ENCODE data around the gene TMEM272.

Gene TMEM272

DNA sequence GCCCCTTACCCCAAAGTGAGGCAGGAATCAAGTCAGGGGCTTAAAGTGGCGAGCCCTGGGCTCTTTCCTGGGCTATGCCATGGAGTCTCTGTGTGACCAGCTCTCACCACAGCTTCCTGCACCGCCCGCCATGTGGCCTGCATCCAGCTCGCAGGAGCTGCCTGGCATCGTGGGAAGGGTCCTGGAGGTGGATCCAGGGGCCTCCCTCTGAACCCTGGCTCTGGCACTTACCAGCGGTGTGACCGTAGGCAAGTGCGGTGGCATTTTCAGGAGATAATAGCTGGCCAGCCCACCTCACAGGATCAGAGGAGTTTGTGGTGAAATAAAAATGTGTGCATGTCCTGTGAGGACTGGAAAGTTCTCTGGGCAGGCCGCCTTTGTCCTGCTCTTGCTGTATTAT, 67.1 kb downstream of the TMEM272 start:
- no peak for DNase-seq

DNA sequence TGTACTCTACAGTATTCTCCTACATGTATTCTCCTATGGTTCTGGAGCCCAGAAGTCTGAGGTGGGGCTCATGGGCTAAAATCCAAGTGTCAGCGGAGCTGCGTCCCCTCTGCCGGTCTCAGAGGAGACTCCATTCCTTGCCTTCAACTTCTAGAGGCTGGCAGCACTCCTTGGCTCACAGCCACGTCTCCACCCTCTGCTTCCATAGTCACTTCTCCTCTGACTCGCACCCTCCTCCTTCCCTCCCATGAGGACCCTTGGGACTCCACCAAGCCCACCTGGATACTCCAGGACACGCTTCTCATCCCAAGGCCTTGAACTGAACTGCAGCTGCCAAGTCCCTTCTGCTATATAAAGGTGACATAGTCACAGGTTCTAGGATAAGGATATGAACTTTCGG, 68.8 kb downstream of the TMEM272 start:
- DNase-seq: no peak

DNA sequence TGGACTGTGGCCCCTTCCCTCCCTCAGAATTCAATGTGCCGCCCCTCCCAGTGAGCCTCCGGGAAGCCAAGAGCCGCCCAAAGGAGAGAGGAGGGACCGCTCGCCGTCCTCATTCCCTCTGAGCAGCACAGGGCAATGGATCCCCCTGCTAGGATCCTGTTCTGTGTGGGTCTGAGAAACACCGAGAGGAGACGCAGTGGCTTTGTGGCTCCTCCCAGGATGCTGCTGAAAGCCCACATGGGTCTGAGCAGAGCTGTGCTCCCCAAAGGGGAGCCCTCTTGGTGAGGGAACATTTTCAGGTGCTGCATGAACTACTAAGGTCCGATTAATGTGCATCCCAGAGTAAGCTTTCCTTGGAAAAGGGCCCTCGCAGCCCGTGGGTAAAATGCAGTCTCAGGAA, 71.5 kb downstream of the TMEM272 start:
- DNase-seq: no peak

DNA sequence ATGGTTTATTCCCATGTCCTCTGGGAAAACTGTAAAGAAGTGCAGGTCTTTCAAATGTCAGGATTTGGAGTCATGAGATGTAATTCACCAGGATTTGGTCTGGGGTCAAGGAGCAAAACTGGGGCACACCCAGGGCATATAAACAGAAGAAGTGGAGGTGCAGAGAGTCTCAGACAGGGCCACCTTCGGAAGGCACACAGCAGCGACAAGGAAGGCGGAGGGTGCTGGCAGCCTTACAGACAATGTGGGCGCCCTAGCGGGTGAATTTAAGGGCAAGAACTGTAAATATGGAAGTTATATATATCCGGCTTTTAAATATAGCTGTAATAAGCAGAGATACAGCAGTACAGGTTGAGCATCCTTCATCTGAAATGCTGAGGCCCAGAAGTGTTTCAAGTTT, 72.2 kb downstream of the TMEM272 start:
- no peak for DNase-seq

DNA sequence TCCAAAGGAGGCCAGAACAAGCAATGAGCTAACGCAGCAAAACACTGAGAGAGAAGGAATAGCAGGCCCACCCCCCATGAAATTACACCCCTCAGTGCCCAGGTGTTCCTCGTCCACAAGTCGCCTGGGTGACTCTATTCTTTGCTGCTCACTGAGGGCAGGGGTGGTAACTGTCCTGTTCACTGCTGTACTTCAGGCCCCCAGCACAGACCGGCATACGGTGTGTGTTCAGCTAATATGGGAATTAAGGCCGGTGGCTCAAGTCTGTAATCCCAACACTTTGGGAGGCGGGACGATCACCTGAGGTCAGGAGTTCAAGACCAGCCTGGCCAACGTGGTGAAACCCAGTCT, 72.9 kb downstream of the TMEM272 start:
- DNase-seq: no peak

DNA sequence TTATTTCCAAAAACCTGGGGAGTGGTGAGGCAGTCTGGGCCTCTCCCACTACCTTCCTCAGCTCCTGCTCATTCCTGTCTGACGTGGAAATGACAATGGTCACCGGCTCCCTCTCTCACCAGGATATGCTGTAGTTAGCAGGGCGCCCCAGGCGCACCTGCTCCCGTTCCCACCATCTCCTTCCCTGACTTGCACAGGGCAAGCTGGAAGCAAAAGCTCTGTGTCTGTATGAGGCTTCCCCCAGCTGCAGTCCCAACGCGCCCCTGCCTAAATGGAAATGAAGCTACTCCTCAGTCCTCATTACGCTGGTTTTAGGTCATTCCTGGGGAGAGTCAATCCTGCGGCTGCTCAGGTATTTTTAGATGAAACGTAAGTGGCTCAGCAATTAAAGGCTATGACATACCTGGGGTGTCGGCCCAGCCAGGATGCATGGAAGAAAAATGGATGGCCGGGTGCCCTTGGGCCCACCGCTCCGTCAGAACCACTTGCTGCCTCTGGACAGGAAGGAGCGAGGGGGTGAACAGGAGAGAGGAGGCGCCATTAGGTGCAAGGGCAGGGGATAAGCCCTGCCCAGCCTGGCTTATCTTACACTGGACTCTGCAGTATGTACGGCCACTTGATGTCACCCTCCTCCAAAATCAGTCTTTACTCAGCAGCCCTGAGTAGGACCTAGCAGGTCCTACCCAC, 73.4 kb downstream of the TMEM272 start:
- peak; percentile 17 to 34 for DNase-seq

DNA sequence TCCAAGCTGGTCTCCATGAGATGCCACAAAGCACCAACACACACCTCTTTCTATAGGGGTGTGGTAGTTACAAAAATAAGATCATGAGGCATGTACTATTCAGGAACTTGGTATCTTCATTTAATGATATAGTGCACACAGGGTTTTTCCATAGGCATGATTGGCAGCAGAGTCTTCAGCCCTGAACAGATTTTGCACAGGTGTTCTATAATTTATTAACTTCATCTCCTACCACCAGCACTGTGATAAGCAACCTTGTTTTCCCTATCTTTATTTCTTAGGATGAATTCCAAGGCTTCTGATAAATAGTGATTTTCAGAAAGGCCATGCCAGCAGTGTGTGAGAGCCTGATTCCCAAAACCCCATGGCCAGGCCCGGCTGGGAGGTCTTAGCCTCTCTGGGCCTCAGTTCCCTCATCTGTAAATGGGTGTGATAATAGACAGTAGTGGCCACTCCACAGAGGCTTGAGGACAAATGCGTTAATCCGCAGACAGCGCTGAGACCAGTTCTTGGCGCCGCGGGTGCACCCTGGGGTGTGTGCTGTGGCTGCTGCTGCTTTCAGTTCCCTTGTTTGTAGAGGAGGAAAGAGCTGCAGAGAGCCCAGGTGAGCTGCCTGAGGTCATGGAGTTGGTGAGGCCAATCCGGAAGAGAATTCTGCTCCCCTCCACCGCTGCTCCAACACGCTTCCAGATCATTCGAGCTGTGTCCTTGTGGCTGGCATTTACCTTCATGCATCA, 74.1 kb downstream of the TMEM272 start:
- no peak for DNase-seq

DNA sequence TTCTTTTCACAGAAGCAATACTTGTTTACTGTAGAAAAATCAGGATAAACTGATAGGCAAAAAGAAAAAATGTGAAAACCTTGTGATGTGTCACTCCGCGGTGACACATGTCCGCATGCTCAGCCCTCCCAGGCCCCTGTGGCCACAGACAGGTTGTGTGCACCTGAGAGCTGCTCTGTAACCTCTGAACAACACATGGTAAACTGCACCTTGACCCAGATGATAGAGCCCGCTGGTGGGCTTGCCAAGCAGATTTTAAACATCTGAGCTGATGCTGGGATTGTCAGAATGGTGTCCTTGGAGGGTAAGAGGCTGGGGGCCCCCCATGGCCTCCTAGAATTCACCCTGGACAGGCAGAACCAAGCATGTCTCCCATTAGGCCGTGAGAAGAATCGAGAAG, 74.8 kb downstream of the TMEM272 start:
- no peak for DNase-seq

DNA sequence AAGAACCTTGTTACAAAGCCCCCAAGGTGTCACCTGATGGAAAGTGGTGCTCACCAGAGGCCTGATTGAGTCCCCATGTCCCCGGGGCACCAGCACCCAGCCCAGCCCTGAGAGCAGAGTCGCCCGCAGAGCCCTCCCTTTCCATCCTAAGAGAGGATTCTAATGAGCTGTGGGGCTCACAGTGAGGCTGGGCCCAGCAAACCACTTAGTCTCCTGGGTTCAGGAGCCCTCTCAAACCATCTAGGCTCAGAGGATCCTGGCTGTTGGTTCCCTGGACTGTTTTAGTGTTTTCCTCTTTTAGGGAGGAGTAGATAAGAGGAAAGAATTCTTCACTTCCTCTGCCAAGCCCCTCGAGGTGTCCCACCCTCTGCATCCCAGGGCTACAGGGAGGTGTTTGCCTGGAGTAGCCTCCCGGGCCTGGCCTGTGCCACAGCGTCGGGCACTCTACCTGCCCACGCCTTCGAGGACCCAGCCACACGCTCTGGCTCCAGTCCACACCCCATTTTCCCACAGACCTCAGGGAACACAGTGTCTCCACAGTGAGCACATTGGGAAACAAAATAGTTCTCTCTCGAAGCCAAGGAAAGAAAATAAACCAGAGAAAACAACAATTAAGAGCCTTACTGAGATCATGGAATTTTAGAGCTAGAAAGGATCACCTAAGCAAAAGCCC, 75.4 kb downstream of the TMEM272 start:
- DNase-seq: no peak

DNA sequence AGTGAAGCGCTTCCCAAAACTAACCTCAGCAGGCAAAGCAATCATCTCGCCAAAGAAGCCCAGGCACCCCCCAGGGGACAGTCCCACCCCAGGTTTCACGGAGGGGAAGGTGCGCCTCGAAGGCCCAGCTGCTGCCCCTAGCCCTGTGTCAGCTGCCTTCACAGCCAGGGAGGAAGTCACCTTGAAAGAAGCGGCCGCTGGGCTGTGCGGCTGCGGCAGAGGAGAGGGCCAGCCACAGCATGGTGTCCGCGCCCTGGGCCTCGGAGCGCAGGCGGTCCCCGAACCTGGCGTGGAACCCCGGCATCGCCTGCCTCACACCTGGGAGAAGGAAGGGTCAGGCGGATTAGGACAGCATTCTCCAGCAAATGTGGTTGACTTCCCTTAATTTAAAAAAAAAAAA, 76.0 kb downstream of the TMEM272 start:
- no peak for DNase-seq

DNA sequence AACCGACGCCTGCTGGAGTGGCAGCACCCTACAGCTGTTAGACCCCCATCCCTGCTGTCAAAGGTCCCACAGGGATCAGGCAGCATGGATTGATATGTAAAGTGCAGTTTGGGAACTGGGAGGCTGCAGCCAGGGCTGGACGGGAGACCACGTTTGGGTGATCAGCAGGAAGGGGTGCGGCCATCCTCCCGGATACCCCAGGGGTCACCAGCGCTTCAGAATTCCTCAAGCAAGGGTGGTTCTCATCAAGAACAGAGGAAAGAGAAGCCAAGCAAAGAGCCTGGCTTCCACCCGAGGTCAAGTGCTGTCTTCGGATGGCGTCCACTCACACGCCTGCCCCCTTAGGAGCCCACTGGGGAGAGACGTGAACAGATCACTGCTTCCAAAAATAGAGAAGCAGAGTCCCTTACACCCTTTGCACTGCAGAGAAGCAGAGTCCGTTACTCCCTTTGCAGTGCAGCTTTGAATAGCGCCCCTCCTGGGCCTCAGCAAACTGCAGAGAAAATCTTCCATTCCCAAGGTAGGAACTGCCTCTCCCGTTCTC, 76.5 kb downstream of the TMEM272 start:
- no peak for DNase-seq

DNA sequence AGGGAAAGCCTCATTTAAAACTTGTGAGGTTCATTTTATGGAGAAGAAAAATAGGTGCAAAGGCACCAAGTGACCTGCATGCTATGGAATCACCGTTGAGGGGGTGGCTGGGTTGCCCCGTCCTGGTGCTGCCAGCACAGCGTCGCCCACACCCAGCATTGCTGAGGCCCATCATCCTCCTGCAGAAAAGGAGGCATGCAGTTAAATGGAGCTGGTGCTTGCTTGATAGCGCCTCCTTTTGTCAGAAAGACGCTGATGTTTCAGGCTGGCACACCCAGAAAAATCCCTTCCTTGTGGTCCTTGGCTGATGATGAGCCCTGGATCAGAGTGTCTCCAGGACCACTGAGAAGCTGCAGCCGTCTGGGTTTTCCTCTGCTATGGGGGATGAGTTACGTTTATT, 77.9 kb downstream of the TMEM272 start:
- no peak for DNase-seq

DNA sequence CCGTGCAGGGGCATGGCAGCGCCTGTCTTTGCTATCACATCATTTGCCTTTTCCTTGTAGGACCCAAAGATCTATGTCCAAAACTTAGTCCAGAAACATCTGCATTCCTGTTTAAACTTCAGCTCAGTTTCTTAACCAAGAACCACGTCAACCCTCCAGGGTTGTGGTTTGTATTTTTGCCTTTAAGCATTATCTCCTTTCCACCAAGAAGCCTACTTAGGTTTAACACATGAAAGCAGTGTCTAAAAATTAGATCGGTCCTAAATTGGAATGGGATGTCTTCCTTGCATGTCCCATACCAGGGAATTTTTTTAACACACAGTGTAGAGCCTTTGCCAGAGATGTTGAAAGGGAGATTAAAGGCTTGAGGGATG, 79.8 kb downstream of the TMEM272 start:
- no peak for DNase-seq

DNA sequence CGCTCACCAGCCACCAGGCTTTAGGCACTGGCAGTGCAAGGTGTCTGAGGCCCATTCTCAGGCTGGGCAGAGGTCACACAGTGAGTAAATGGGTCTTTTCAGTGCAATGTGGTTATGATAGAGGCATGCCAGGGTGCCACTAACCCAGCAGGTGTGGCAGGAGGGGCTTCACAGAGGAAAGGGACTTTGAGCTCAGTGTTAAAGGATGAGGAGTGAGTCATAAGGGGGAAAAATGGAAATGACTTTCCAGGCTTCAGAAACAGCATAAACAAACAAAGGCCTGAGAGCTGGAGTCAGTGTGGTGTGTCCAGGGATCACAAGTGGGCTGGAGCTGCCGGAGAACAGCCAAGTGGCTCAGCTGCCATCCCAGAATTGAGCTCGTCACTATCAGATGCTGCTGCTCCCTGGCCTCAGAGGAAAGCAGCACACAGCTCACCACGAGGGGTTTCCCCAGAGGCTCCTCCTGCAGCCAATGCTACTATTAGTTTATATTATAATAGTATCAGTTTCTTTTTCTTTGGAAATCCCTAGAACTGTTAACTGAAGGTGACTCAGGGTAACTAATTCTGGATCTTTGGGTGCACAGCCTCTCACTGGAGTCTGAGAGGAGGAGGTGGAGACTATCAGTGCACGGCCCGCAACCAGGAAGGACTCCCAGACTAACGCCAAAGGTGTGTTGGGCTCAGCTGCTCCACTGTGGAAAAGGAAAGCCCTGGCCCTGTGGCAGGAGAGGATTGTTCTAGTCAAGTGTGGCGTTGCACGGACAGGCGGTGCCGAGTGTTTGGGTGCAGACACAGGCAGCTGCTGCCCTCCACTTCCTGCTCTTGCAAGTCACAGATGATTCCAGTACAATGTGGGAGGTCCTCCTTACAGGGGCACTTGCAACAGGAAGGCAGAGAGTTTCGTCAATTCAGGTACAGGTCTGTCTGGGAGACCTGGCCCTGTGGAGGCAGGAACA, 80.5 kb downstream of the TMEM272 start:
- no peak for DNase-seq

DNA sequence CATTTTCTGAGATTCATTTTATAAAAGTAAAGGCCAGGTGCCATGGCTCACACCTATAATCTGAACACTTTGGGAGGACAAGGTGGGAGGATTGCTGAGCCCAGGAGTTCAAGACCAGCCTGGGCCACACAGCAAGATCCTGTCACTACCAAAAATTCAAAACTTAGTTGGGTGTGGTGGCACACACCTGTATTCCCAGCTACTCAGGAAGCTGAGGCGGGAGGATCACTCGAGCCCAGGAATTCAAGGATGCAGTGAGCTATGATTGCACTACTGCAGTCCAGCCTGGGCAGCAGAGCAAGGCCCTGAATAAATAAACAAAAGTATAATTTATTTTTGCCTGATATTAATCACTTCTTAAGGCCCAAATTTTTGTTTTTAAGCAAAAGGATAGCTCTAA, 81.5 kb downstream of the TMEM272 start:
- no peak for DNase-seq

All from cerebellar nuclear complex (tissue), 1 donor.